Caco-2 (cell line): Measurements from ENCODE around the gene NFIA. TPM values are rescaled to one million over a fixed set of nuclear protein-coding genes. Genes with fewer than 3 reads are reported as not detected.

Experiments used
- BruUV-seq: library from RNA; stranded (reverse); fragments of 400-500 nt; replicated peaks from 2 replicates; lab custom pipeline; 2021; lab: Mats Ljungman, UMichigan
- CTCF ChIA-PET: fragments of 300-600 bp; sonication (Branson Sonifier 250); formaldehyde crosslinking; loops from one replicate; lab custom pipeline; 2022; ENCODE audit warnings: antibody characterized with exemption; lab: Charles Lee
- POLR2A ChIA-PET: fragments of 300-600 bp; sonication (Branson Sonifier 250); formaldehyde crosslinking; loops from one replicate; lab custom pipeline; 2022; ENCODE audit warnings: antibody characterized with exemption; lab: Charles Lee
- DNase-seq, 2 experiments: peaks; one replicate each; pipeline versions ENCODE4 v3.0.0 to v3.0.0-alpha.2; 2020 to 2022
- H3K27me3 ChIP-seq: replicated peaks from 2 replicates; pipeline ENCODE4 v1.6.0; 2011; ENCODE audit warnings: low read length; ENCODE audit not compliant: control insufficient read depth, insufficient read depth
- H3K36me3 ChIP-seq: 2 replicates; pipeline ENCODE4 v1.5.1; 2011; ENCODE audit warnings: low read length; ENCODE audit not compliant: control insufficient read depth, insufficient read depth
- H3K4me1 ChIP-seq: fragments of 250-450 bp; sonication (Bioruptor Pico); 2 replicates; pipeline ENCODE4 v1.5.1; 2020; ENCODE audit warnings: mild to moderate bottlenecking
- H3K4me3 ChIP-seq: 2 replicates; pipeline ENCODE4 v1.5.1; 2011; ENCODE audit warnings: low read depth, mild to moderate bottlenecking, control low read depth, low read length
- H3K9me3 ChIP-seq: fragments of 250-450 bp; sonication (Bioruptor Pico); 2 replicates; pipeline ENCODE4 v1.5.1; 2020; ENCODE audit warnings: mild to moderate bottlenecking, moderate library complexity
- H3K27ac Mint-ChIP-seq: one replicate; pipeline ENCODE4 v1.8.0; 2022; ENCODE audit warnings: mixed read lengths; ENCODE audit not compliant: unreplicated experiment
- H3K27me3 Mint-ChIP-seq: one replicate; pipeline ENCODE4 v1.8.0; 2022; ENCODE audit warnings: mixed read lengths; ENCODE audit not compliant: insufficient read depth, unreplicated experiment
- H3K36me3 Mint-ChIP-seq: one replicate; pipeline ENCODE4 v1.8.0; 2022; ENCODE audit warnings: mild to moderate bottlenecking, mixed read lengths; ENCODE audit not compliant: insufficient read depth, unreplicated experiment
- H3K4me1 Mint-ChIP-seq: one replicate; pipeline ENCODE4 v1.8.0; 2022; ENCODE audit warnings: low read depth, mixed read lengths; ENCODE audit not compliant: unreplicated experiment
- H3K4me3 Mint-ChIP-seq: one replicate; pipeline ENCODE4 v1.8.0; 2022; ENCODE audit warnings: mild to moderate bottlenecking, moderate library complexity, mixed read lengths; ENCODE audit not compliant: unreplicated experiment
- H3K9me3 Mint-ChIP-seq: one replicate; pipeline ENCODE4 v1.8.0; 2022; ENCODE audit warnings: mixed read lengths; ENCODE audit not compliant: unreplicated experiment
- CTCF ChIP-seq, 2 experiments: fragments of 200-600 bp in 1 of 2; IDR thresholded peaks; 1 replicate in 1 of 2; 2 replicates in 1 of 2; pipeline versions ENCODE4 v1.5.1 to v1.8.0; 2011 to 2022; ENCODE audit warnings: antibody characterized with exemption in 1 of 2, control low read depth in 1 of 2, inconsistent platforms in 1 of 2, low read depth in 1 of 2, low read length in 1 of 2, mild to moderate bottlenecking in 1 of 2, moderate library complexity in 1 of 2; ENCODE audit not compliant: insufficient read depth in 1 of 2, severe bottlenecking in 1 of 2, unreplicated experiment in 1 of 2
- intact Hi-C: fragments of 100-400 bp; cut with micrococcal nuclease; formaldehyde crosslinking; loops from one replicate; pipeline ENCODE4 v1.10.0; 2022; ENCODE audit not compliant: unreplicated experiment
- total RNA-seq: library from RNA; stranded (reverse); gene quantifications from 2 replicates; pipeline ENCODE4 v1.2.3, GENCODE V29; 2022

Gene NFIA
- total RNA-seq, 1 experiment from 2014 or later = 1.4 TPM

DNA sequence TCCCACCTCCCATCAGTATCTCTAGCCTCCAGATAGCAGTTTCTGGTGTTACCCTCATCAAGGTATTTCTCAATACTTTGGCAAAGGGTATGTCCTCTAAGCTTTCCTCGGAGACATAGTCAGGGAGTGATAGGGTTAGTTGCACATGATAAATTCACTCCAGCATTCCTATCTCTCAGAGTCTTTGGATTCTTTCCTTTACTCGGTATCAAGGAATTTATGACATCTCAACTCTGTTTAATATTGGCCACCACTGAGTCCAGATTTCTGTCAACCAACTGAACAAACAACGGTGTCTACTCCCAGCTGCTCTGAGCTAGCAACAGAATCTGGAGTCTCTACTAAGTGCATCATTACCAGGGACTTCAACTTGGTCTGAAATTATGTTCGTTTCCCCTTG, 409.1 kb downstream of the NFIA start:
- ChIA-PET CTCF (no interaction called here), POLR2A (no interaction called here)
- H3K27me3 Mint-ChIP-seq = no peaks in the 10 kb centered on the region
- H3K9me3 Mint-ChIP-seq = no peaks in the 10 kb centered on the region
- no peak overlapping the region for H3K4me3 Mint-ChIP-seq
- H3K36me3 Mint-ChIP-seq = peaks cover under 1% of the 10 kb centered on the region
- peaks cover 21% of the 10 kb centered on the region for H3K4me1 Mint-ChIP-seq
- H3K27ac Mint-ChIP-seq = no peak overlapping the region
- Histone ChIP-seq H3K36me3 (no peaks in the 10 kb centered on the region), H3K9me3 (no peaks in the 10 kb centered on the region), H3K4me1 (peaks cover 20% of the 10 kb centered on the region; the same call in 1 of the 2 replicates), H3K4me3 (no peak overlapping the region), H3K27me3 (no peaks in the 10 kb centered on the region)
- intact Hi-C loops = no loop called here
- no TSS peak for BruUV-seq
- TF ChIP-seq CTCF (IDR thresholded peaks at IDR 0.05; ENCODE audit: insufficient read depth in 1 of 2, low read depth in 1 of 2, low read length in 1 of 2, severe bottlenecking in 1 of 2, unreplicated experiment in 1 of 2) = no peak
- peak in 1 of 2 experiments; percentile 3 for DNase-seq

- H3K4me1 ChIP-seq = peaks cover 28% of the 10 kb centered on the region
- Mint-ChIP-seq H3K4me3 (no peak overlapping the region), H3K36me3 (peaks cover 9% of the 10 kb centered on the region), H3K4me1 (peaks cover 27% of the 10 kb centered on the region), H3K27me3 (no peaks in the 10 kb centered on the region), H3K27ac (no peak overlapping the region), H3K9me3 (no peaks in the 10 kb centered on the region)
- no peaks in the 10 kb centered on the region for H3K9me3 ChIP-seq
- ChIA-PET POLR2A (no interaction called here), CTCF (interaction anchor here (0.6 kb wide), 1 partner anchor 95 kb away, joined by 3 read pairs; no protein-coding TSS in a partner anchor)
- TF ChIP-seq CTCF (IDR thresholded peaks at IDR 0.05; ENCODE audit: insufficient read depth in 1 of 2, low read depth in 1 of 2, low read length in 1 of 2, severe bottlenecking in 1 of 2, unreplicated experiment in 1 of 2) = no peak
- no peaks in the 10 kb centered on the region for H3K27me3 ChIP-seq
- DNase-seq = no peak
- BruUV-seq = no TSS peak
- H3K4me3 ChIP-seq = no peak overlapping the region
- intact Hi-C loops = no loop called here
- H3K36me3 ChIP-seq = no peaks in the 10 kb centered on the region
Measured at GRCh38 chr1:61494000-61494399, 411.6 kb downstream of the NFIA start.

DNA sequence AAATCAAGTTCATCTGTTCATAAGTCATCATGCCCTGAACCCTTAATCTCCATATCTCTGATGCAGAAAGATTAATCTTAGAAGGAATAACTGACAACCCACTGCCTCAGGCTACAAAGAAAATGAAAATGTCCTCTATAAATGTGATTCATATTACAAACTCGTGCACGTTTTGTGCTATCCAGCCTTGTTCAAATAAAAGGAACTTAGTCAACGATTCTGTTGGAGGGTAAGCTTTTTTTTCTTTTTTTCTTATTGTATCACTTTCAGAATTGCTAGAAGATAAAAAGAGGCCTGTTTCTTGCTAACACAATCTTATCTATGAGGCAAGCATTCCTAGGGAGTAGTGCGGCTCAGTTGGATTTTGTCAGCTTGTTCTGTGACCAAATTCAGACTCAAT, 414.1 kb downstream of the NFIA start:
- Mint-ChIP-seq H3K4me1 (peaks cover 18% of the 10 kb centered on the region), H3K27me3 (no peaks in the 10 kb centered on the region), H3K4me3 (no peak overlapping the region), H3K36me3 (peaks cover 9% of the 10 kb centered on the region), H3K9me3 (no peaks in the 10 kb centered on the region), H3K27ac (peak overlapping the region; percentile 61)
- ChIA-PET CTCF (no interaction called here), POLR2A (no interaction called here)
- Histone ChIP-seq H3K36me3 (no peaks in the 10 kb centered on the region), H3K4me1 (peaks cover 22% of the 10 kb centered on the region), H3K4me3 (no peak overlapping the region), H3K27me3 (no peaks in the 10 kb centered on the region), H3K9me3 (no peaks in the 10 kb centered on the region)
- DNase-seq = peak in 1 of 2 experiments; percentile 12
- TF ChIP-seq CTCF (IDR thresholded peaks at IDR 0.05; ENCODE audit: insufficient read depth in 1 of 2, low read depth in 1 of 2, low read length in 1 of 2, severe bottlenecking in 1 of 2, unreplicated experiment in 1 of 2) = no peak
- intact Hi-C loops = no loop called here
- BruUV-seq = no TSS peak
